HepG2 (cell line): ENCODE results near the gene PRR11. TPM values are rescaled to one million over a fixed set of nuclear protein-coding genes. Genes with fewer than 3 reads are reported as not detected.

Experiments used
- ATAC-seq: fragments of 200-7000 bp; cut with Tn5 transposase; 3 replicates; pipeline ENCODE4 v1.9.1; 2020; ENCODE audit warnings: mild to moderate bottlenecking, moderate library complexity
- BruUV-seq: library from RNA; stranded (reverse); fragments of 400-500 nt; replicated peaks from 2 replicates; lab custom pipeline; 2021; lab: Mats Ljungman, UMichigan
- CTCF ChIA-PET: fragments of 300-600 bp; formaldehyde crosslinking; extraction: SDS; loops from one replicate; lab custom pipeline; 2021; ENCODE audit warnings: low total read pairs, inconsistent platforms, low intra/inter-chr PET ratio; lab: Yijun Ruan, JAX
- POLR2A ChIA-PET: fragments of 350-600 bp; sonication (Branson Sonifier 250); formaldehyde crosslinking; loops from one replicate; lab custom pipeline; 2020; ENCODE audit warnings: antibody characterized with exemption, inconsistent platforms; lab: Yijun Ruan, JAX
- DNase-seq: peaks from one replicate; pipeline ENCODE4 v3.0.0-alpha.2; 2015; ENCODE audit warnings: low spot score
- FAIRE-seq: peaks from 3 replicates; lab custom pipeline; 2011; peaks lifted over from hg19 to GRCh38; lab: Jason Lieb, UNC
- H2AFZ ChIP-seq: one replicate; pipeline ENCODE4 v1.6.1; 2011; ENCODE audit warnings: low read length, inconsistent platforms
- H3K27ac ChIP-seq: fragments of 300-600 bp; 3 replicates; pipeline ENCODE4 v1.8.0; 2011; ENCODE audit warnings: mixed run types, mild to moderate bottlenecking, mixed read lengths, low read length, inconsistent platforms; ENCODE audit not compliant: insufficient read depth; ENCODE audit errors: extremely low read length
- H3K27me3 ChIP-seq, 2 experiments: fragments of 200-600 bp in 1 of 2; 2 replicates in 1 of 2; 3 replicates in 1 of 2; pipeline versions ENCODE4 v1.6.0 to v1.8.0; 2011; ENCODE audit warnings: low read length in 2 of 2, mild to moderate bottlenecking in 2 of 2, moderate library complexity in 2 of 2, inconsistent platforms in 1 of 2; ENCODE audit not compliant: insufficient read depth in 2 of 2, control insufficient read depth in 1 of 2
- H3K36me3 ChIP-seq, 2 experiments: fragments of 200-600 bp in 1 of 2; replicated peaks in 1 of 2; 2 replicates in 1 of 2; 3 replicates in 1 of 2; pipeline versions ENCODE4 v1.5.1 to v1.8.0; 2011; ENCODE audit warnings: low read length in 2 of 2, inconsistent platforms in 1 of 2; ENCODE audit not compliant: insufficient read depth in 2 of 2, control insufficient read depth in 1 of 2
- H3K4me1 ChIP-seq: 2 replicates; pipeline ENCODE4 v1.5.1; 2012; ENCODE audit warnings: low read length, inconsistent platforms; ENCODE audit not compliant: insufficient read depth
- H3K4me2 ChIP-seq: 2 replicates; pipeline ENCODE4 v1.6.0; 2011; ENCODE audit warnings: low read depth, low read length, inconsistent platforms
- H3K4me3 ChIP-seq, 3 experiments: fragments of 200-600 bp in 1 of 3; sonication (generic), shearing (Covaris generic) in 1 of 3; replicated peaks in 1 of 3; 2 replicates each; pipeline ENCODE4 v1.5.1; 2011 to 2016; ENCODE audit warnings: low read length in 3 of 3, inconsistent platforms in 2 of 3, low read depth in 2 of 3, mild to moderate bottlenecking in 2 of 3, control low read depth in 1 of 3, mixed read lengths in 1 of 3; ENCODE audit not compliant: insufficient read depth in 1 of 3
- H3K79me2 ChIP-seq: one replicate; pipeline ENCODE4 v1.6.1; 2011; ENCODE audit warnings: low read length, inconsistent platforms; ENCODE audit not compliant: insufficient read depth
- H3K9ac ChIP-seq: 2 replicates; pipeline ENCODE4 v1.6.0; 2011; ENCODE audit warnings: mild to moderate bottlenecking, low read depth, low read length, inconsistent platforms; ENCODE audit not compliant: insufficient read depth
- H3K9me3 ChIP-seq: 2 replicates; pipeline ENCODE4 v1.5.1; 2012; ENCODE audit warnings: mild to moderate bottlenecking, low read length
- H4K20me1 ChIP-seq: 2 replicates; pipeline ENCODE4 v1.6.0; 2011; ENCODE audit warnings: inconsistent platforms, mild to moderate bottlenecking, low read length, moderate library complexity; ENCODE audit not compliant: insufficient read depth
- ETV6 ChIP-seq: sonication (generic); formaldehyde crosslinking; conservative IDR thresholded peaks from 2 replicates; pipeline ENCODE4 v1.4.0; 2020; ENCODE audit warnings: missing genetic modification reagents
- KDM3A ChIP-seq: IDR thresholded peaks from 2 replicates; pipeline ENCODE4 v1.6.1; 2018; ENCODE audit warnings: low read depth, missing compliant biosample characterization
- NCOA2 ChIP-seq: sonication (generic); formaldehyde crosslinking; IDR thresholded peaks from 2 replicates; pipeline ENCODE4 v1.8.0; 2022; ENCODE audit warnings: inconsistent platforms
- NCOR1 ChIP-seq: fragments of 200-600 bp; sonication (generic); IDR thresholded peaks from 2 replicates; pipeline ENCODE4 v1.7.0; 2017; ENCODE audit warnings: antibody characterized with exemption, low read length, borderline replicate concordance
- ZNF335 ChIP-seq: sonication (generic); formaldehyde crosslinking; IDR thresholded peaks from 2 replicates; pipeline ENCODE4 v1.4.0; 2020; ENCODE audit warnings: missing genetic modification reagents
- ZNF770 ChIP-seq: sonication (generic); formaldehyde crosslinking; IDR thresholded peaks from 2 replicates; pipeline ENCODE4 v1.5.0; 2020; ENCODE audit warnings: mild to moderate bottlenecking, missing genetic modification reagents
- WGBS: methylation state at CpG from one replicate; pipeline ENCODE4 v1.1.6; 2017; ENCODE audit warnings: low lambda C conversion rate; 5-methylcytosine and 5-hydroxymethylcytosine counted together
- in situ Hi-C: cut with HindIII; loops from 2 replicates; pipeline ENCODE4 v1.10.0; 2017; ENCODE audit warnings: low pct_unique_long_range_greater_than_20kb; ENCODE audit not compliant: extremely low pct_ligation_motif_present
- intact Hi-C: fragments of 100-400 bp; cut with micrococcal nuclease; formaldehyde crosslinking; loops from one replicate; pipeline ENCODE4 v1.10.0; 2022; ENCODE audit not compliant: unreplicated experiment
- polyA plus RNA-seq, 8 experiments: library from polyadenylated mRNA; depleted of rRNA in 3 of 8; stranded (reverse) in 7 of 8; unstranded in 1 of 8; fragments of >200 nt; fragmentation: Illumina TruSeq in 4 of 8; extraction: Trizol in 4 of 8; gene quantifications; 2 replicates each; pipeline versions ENCODE4 v1.2.1 to v1.2.3, GENCODE V29; 2011 to 2016; ENCODE audit warnings: low read depth in 4 of 8, missing spikeins in 1 of 8, mixed read lengths in 1 of 8; ENCODE audit not compliant: insufficient read depth in 1 of 8
- total RNA-seq, 5 experiments: library from RNA; depleted of rRNA; stranded (reverse); fragments of >200 nt; fragmentation: Illumina TruSeq; extraction: Trizol; gene quantifications; 2 replicates each; pipeline ENCODE4 v1.2.3, GENCODE V29; 2016; ENCODE audit warnings: low read depth in 1 of 5
- TF ChIP-seq, protein P1 (sequence below): sonication (generic); formaldehyde crosslinking; conservative IDR thresholded peaks from 2 replicates; pipeline ENCODE4 v1.8.0; 2022; ENCODE audit warnings: missing genetic modification reagents
- TF ChIP-seq, protein P2 (sequence below): sonication (generic); formaldehyde crosslinking; IDR thresholded peaks from 2 replicates; pipeline ENCODE4 v1.5.0; 2020; ENCODE audit warnings: missing genetic modification reagents, mild to moderate bottlenecking, borderline replicate concordance

PRR11 gene
- total and polyA plus RNA-seq, 2 of the 13 experiments (the other 11 are each of a cell fraction or from before 2014, with no cell fraction given): 35.7 to 39.2 TPM

- Histone ChIP-seq H3K36me3 (peaks cover 4 to 6% of the 10 kb centered on the region in 2 experiments; a peak in 4 of 5 replicates), H3K9me3 (no peaks in the 10 kb centered on the region), H3K4me1 (peaks cover 33% of the 10 kb centered on the region), H3K4me2 (no peak overlapping the region), H3K27ac (no peak overlapping the region), H3K4me3 (no peak overlapping the region), H2AFZ (no peak overlapping the region), H3K79me2 (peaks cover 68% of the 10 kb centered on the region), H3K9ac (no peak overlapping the region), H3K27me3 (no peaks in the 10 kb centered on the region), H4K20me1 (no peaks in the 10 kb centered on the region)
- POLR2A ChIA-PET: no interaction called here
- WGBS: 96% methylated on average over 9 of the region's 9 CpGs
- ATAC-seq: no peak
- TF ChIP-seq NCOR1 (no peak), ETV6 (CRISPR knock-in tag) (no peak), NCOA2 (CRISPR knock-in tag) (no peak), KDM3A (CRISPR knock-in tag) (no peak)
- TF ChIP-seq, protein P1, sequence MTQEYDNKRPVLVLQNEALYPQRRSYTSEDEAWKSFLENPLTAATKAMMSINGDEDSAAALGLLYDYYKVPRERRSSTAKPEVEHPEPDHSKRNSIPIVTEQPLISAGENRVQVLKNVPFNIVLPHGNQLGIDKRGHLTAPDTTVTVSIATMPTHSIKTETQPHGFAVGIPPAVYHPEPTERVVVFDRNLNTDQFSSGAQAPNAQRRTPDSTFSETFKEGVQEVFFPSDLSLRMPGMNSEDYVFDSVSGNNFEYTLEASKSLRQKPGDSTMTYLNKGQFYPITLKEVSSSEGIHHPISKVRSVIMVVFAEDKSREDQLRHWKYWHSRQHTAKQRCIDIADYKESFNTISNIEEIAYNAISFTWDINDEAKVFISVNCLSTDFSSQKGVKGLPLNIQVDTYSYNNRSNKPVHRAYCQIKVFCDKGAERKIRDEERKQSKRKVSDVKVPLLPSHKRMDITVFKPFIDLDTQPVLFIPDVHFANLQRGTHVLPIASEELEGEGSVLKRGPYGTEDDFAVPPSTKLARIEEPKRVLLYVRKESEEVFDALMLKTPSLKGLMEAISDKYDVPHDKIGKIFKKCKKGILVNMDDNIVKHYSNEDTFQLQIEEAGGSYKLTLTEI (CRISPR knock-in tag): no peak
- intact Hi-C loops: no loop called here
- no peak for DNase-seq
- FAIRE-seq: no peak
- in situ Hi-C loops: no loop called here
- CTCF ChIA-PET: no interaction called here
- BruUV-seq: no TSS peak
Measured at GRCh38 chr17:59160157-59161025, 4.8 kb downstream of the PRR11 start.

- ChIA-PET POLR2A (no interaction called here), CTCF (no interaction called here)
- peaks cover 38% of the 10 kb centered on the region for H3K4me1 ChIP-seq
- H3K4me2 ChIP-seq: no peak overlapping the region
- in situ Hi-C loops (no loop called here), intact Hi-C loops (no loop called here)
- no peaks in the 10 kb centered on the region for H3K9me3 ChIP-seq
- no peaks in the 10 kb centered on the region for H3K27me3 ChIP-seq
- no peaks in the 10 kb centered on the region for H4K20me1 ChIP-seq
- no peak overlapping the region for H3K27ac ChIP-seq
- peak; percentile 87 for TF ChIP-seq ZNF770 (CRISPR knock-in tag)
- no peak for TF ChIP-seq ZNF335
- TF ChIP-seq, protein P2, sequence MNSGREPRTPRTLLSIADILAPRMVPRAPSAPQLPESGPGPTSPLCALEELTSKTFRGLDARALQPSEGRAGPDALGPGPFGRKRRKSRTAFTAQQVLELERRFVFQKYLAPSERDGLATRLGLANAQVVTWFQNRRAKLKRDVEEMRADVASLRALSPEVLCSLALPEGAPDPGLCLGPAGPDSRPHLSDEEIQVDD (CRISPR knock-in tag): no peak
- no peak overlapping the region for H2AFZ ChIP-seq
- peaks cover 4 to 6% of the 10 kb centered on the region in 2 experiments; a peak in 4 of 5 replicates for H3K36me3 ChIP-seq
- DNase-seq (no peak), ATAC-seq (no peak), FAIRE-seq (no peak)
- no peak overlapping the region for H3K4me3 ChIP-seq
- no peak overlapping the region for H3K9ac ChIP-seq
- WGBS: 95% methylated on average over 2 of the region's 2 CpGs
- H3K79me2 ChIP-seq: peaks cover 70% of the 10 kb centered on the region
- no TSS peak for BruUV-seq
Measured at GRCh38 chr17:59161477-59161876, 5.9 kb downstream of the PRR11 start.
